Lower leg skin (tissue), 3 donors: ENCODE data around the gene PABPN1L.

Source experiments
- POLR2A ChIP-seq, 2 donors: fragments of 450-650 bp; IDR thresholded peaks; one replicate each; pipeline ENCODE4 v1.6.1; 2016 to 2017; ENCODE audit warnings: antibody characterized with exemption in 2 of 2, mild to moderate bottlenecking in 1 of 2, moderate library complexity in 1 of 2
- TF ChIP-seq, protein P1 (sequence below), 3 donors: fragments of 450-650 bp; IDR thresholded peaks; one replicate each; pipeline ENCODE4 v1.5.1; 2016; ENCODE audit warnings: antibody characterized with exemption in 3 of 3, mild to moderate bottlenecking in 3 of 3, moderate library complexity in 2 of 3

DNA sequence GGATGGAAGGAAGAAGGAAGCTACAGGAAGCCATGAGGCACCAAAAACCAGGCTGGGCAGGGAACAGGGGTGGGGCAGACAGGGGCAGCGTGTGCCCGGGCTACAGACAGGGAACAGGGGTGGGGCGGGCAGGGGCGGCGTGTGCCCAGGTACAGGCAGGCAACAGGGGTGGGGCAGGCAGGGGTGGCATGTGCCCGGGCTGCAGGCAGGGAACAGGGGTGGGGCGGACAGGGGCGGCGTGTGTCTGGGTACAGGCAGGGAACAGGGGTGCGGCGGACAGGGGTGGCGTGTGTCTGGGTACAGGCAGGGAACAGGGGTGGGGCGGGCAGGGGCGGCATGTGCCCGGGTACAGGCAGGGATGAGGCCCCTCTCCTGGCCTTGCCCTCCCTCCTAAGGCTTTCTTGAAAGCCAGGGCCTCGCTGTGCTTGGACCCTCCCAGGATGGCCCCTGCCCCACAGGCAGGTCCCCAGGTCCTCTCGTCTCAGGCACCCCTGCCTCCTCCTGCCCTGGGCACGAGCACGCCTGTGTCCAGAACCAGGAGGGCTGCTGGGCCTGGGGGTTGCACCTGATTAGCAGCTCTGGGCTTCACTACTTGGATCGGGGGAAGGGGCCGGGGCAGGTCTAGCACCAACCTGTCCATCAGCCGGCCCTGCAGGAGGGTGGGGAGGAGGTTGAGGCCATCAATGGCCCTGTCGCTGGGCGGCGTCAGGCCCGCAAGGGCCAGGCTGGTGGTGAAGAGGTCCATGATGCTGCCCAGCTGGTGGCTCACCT lies 40.2 kb downstream of the PABPN1L start:
- TF ChIP-seq, protein P1, sequence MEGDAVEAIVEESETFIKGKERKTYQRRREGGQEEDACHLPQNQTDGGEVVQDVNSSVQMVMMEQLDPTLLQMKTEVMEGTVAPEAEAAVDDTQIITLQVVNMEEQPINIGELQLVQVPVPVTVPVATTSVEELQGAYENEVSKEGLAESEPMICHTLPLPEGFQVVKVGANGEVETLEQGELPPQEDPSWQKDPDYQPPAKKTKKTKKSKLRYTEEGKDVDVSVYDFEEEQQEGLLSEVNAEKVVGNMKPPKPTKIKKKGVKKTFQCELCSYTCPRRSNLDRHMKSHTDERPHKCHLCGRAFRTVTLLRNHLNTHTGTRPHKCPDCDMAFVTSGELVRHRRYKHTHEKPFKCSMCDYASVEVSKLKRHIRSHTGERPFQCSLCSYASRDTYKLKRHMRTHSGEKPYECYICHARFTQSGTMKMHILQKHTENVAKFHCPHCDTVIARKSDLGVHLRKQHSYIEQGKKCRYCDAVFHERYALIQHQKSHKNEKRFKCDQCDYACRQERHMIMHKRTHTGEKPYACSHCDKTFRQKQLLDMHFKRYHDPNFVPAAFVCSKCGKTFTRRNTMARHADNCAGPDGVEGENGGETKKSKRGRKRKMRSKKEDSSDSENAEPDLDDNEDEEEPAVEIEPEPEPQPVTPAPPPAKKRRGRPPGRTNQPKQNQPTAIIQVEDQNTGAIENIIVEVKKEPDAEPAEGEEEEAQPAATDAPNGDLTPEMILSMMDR (IDR thresholded peaks at IDR 0.05): no peak
- no peak for TF ChIP-seq POLR2A (IDR thresholded peaks at IDR 0.05)
